Kidney glomerular epithelial cell (primary cell): ENCODE results near the gene MT1G.
A peak's percentile ranks its signal among the peaks of the same experiment; 100 is the strongest.
"Not testable (repeated sequence)": the region's sequence is repeated elsewhere in the genome, so short reads cannot be mapped to it uniquely, and the experiment has no call there.

Experiments
- DNase-seq: peaks from one replicate; lab custom pipeline; 2025; lab: John Stamatoyannopoulos, UW

MT1G gene

DNA sequence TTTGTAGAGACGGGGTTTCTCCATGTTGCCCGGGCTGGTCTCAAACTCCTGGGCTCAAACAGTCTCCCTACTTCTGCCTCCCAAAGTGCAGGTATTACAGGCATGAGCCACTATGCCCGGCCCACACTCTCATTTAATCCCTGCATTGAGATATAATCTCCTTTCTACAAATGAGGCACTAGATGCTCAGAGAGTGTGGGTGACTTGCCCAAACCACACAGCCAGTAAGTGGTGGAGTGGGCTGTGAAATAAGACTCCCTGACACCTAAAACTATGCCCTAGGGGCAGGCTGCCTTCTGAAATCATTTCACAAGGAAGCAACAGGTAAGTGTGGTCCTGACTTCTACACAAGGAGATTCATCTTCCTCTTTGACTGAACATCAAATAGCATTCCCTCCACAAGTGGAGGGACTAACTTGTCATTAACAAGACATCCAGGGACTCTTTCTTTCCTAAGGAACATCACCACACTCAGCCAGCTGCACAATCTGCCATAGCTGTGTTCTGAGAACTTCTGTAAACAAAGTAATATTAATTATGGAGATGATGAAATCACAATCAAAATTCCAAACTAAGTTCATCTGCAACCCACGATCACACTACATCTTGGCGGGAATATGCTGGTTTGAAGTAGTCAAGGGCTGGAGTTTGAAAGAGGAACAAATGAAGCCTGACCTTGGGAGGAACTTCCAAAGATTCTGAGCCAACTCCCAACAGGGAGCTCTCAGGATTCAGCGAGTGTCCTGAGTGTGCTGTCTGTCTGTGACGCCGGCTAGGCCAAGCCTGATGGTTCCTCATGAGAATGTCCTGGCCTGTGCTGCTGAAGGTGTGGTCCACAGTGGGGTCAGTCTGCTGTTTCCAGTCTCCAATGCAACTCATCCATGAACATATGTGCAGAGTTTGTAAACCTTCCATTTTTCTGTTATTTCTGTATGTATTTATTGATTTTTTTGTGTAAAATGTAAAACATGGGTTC lies 2.3 kb downstream of the MT1G start:
- not testable (repeated sequence) for DNase-seq

DNA sequence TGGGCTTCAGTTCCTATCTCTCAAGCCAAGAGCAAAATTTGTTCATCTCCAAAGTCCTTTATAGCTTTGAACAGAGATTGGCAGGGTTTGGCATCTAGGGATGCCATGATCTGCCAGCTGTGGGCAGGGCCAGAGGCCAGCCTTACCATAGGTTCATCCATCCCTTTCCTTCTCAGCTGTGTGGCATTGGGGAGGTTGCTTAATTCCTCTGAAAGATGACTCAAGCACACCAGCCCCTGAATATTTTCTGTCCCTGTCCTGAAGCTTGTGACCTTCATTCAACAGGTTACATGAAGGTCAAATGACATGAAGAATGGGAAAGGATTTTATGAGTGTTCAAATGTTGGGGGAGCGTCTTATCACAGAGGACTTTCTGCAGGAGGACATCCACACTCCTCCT lies 3.4 kb downstream of the MT1G start:
- DNase-seq, result no peak

DNA sequence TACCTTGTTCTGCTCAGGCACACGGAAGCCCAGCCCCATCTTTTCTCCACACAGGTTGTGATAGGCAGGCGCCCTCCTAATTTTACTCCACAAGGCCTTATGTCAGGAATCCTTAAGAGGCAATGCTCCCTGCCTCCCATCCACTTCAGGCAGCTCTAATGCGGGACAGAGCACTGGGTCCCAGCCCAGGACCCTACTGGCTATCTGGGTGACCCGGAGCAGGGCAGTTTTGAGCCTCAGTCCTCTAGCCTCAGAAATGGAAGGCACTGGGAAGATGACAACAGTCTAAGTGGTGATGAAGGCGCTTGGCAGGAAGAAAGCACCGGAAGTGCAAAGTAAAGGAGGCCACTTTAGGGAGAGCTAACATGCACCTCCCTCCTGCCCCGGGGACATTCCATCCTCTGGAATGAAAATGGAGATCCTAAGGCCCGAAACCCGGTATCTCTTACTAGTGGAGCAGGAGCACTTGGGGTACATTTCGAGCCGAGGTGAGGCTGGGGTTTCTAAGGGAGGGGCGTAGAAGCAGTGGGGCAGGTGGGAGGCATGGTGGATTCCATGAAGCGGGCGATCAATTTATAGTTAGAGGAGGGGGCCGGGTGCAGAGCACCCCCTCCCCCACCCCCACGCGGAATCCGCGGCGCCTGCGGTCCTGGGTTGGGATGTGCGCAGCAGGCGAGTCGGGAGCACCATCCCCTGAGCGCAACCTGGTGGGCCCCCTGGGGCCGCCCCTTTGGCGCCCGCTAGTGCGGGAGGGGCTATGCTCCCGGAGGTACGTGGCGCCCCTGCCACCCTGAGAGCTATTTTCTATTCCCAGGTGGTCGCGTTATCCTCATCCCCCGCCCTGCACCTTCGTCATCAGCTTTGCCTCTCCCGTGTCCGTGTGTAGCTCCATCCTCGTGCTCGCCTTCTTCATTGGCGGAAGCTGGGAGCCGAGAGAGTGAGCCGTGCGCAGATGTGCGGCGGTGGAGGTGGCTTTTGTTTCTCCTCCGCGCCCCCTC lies 5.2 kb downstream of the MT1G start:
- DNase-seq, result no peak

DNA sequence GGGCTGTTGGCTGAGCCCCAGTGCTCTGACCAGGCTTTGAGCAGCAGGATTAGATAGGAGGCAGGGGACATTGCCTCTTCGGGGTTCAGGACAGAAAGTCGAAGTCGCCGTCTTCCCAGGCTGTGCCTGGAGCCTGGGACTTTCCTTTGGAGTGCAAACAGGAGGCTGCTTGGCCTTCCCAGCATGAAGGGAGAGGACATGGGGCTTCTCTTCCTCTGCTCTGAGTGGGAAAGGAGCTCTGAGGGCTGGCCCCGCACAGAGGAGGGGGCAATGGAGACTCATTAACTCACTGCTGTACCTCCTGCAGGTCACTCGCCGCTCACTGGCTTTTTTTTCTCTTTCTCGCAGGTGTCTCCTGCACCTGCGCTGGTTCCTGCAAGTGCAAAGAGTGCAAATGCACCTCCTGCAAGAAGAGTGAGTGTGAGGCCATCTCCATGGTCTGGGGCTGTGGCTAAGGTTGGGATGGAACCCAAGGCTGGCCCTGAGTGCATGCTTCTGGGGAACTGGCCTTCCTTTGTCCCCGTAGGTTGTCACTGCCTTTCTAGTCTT lies 9.5 kb downstream of the MT1G start:
- no peak for DNase-seq

DNA sequence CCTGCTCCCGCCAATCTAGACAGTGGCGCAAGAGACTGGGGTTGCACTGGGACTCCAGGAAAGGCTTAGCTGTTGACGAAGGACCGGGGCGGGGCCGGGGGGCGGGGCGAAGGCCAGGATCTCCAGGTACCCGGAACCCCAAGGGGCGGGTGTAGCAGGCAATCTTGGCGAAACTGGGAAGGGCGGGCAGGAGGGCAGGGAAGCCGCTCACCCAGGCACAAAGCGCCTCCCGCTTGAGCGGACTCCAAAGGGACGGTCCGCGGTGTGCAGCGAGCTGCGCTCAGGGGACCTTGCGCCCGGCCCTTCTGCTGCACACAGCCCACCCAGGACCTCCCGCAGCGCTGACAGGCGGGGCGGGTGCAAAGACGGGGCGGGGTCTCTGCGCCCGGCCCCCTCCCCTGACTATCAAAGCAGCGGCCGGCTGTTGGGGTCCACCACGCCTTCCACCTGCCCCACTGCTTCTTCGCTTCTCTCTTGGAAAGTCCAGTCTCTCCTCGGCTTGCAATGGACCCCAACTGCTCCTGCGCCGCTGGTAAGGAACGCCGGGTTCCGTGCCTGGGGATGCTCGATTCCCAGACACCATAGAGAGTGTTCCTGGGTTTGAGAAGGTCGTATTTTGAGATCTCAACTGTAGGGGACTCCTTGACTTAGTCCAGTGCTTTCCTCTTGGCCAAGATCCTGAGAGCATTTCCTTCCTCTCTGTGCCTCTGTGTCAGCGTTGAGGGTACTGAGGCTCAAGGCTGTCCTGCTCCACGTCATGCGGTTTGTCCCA lies 10.1 kb downstream of the MT1G start, which contains the start of gene MT1F:
TSS of gene MT1F (plus strand) at position 405 of the 772 bp plus-strand sequence. CDS start at position 505, 100 bp downstream.
- DNase-seq, result peak; percentile 91

DNA sequence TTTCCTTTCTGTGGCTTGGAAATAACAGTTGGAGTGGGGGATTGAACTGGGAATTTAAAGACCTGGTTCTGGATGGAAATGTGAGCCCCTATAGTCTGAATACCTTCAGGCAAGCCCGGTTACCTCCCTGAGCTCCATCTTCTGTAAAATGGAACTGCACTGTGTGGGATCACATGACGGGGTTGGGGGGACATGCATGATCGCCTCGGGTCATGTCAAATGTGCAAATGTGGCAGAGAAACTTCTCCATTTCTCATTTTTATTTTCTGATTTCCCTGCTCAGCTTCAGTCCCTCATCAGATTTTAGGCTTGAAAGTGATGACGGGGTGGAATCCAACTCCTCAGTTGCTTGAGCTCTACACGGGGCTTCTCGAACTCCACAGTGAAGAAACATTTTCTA lies 14.6 kb downstream of the MT1G start:
- no peak for DNase-seq

DNA sequence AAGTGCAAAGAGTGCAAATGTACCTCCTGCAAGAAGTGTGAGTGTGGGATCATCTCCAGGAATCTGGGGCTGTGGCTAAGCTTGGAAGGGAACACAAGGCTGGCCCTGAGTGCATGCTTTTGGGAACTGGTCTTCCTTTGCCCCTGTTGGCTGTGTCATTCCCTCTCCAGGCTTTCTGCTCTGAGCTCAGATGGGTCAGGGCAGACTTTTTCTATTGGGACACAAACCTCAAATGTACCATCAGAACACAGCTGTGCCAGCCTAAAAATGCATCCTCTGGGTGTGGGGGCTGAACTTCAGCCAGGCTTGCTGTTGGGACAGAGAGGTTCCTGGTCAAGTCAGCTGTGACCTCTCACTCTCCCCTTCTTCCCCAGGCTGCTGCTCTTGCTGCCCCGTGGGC lies 15.3 kb downstream of the MT1G start:
- no peak for DNase-seq

DNA sequence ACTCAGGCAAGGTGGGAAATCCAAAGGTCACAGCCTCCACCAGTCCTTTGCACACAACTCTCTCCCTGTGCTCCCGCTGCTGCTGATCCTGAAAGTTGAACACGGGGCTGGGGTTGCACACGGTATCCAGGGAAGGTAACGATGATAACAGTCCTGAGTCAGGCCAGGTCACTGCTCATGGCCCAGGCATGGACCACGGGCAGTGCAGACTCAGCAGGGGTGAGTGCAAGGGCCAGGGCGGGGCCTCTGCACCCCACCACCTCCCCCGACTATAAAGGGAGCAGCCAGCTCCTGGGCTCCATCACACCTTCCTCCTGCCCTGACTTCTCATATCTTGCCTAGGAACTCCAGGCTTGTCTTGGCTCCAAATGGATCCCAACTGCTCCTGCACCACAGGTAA lies 16.3 kb downstream of the MT1G start, which contains the start of gene MT1B:
TSS of gene MT1B (plus strand) at position 301 of the 400 bp plus-strand sequence. CDS start at position 369, 68 bp downstream.
- DNase-seq, result no peak

DNA sequence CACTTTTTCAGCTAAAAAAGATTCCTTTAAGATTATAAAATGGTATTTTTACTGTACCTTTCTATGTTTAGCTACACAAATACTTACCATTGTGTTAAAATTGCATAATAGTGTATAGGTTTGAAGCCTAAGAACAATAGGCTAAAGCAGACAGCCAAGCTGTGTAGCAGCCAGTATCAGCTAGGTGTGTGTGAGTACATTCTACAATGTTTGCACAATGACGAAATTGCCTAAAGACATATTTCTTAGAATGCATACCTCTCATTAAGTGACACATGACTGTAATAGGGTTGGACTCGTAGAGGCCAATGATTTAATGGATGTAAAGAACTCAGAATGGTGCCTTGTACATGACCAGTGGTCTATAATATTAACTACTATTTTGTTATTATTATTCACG lies 18.0 kb downstream of the MT1G start:
- no peak for DNase-seq

DNA sequence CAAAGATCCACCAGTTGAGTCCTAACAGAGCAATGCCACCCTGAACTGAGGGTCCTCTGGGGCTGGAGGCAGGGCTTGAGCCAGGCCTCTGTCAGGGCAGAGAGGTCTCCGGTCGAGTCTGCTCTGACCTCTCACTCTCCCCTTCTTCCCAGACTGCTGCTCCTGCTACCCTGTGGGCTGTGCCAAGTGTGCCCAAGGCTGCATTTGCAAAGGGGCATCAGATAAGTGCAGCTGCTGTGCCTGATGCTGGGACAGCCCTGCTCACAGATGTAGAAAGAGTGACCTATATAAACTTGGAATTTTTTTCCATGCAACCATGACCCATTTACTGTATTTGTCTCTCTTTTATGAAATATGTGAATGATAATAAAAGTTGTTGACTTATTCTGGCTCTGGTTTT lies 18.6 kb downstream of the MT1G start:
- no peak for DNase-seq

DNA sequence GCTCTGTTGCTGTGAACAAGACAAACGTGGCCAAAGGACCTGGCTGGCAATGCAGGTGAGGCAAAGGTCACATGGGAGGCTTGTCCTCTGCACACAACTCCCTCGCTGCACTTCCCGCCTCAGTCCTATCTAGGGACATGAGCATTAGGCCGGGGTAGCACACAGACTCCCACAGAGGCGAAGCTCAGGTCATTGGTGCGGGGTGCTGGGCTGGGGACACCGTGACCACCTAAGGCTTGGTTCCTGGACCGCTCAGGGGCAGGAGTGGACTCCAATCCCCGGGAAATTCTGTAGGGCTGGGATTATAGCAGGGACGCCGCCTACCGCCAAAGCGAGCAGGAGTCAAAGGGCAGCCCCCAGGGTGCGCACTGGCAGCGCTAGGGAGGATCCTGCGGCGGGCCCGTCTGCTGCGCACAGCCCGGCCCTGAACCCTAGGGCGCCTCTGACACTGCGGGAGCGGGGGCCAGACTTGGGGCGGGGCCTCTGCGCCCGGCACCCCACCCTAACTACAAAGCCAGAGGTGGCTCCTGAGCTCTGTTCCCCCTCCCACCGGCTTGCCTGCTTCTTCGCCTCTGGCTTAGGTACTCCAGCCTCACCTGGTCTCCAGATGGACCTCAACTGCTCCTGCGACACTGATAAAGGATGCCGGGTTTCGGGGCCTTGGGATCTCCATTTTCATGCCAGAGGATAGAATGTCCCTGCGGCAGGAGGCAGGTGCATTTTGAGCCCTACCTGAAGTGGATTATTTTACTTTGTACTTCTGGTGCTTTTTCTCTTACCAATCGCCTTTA lies 20.0 kb downstream of the MT1G start:
- DNase-seq, result no peak

DNA sequence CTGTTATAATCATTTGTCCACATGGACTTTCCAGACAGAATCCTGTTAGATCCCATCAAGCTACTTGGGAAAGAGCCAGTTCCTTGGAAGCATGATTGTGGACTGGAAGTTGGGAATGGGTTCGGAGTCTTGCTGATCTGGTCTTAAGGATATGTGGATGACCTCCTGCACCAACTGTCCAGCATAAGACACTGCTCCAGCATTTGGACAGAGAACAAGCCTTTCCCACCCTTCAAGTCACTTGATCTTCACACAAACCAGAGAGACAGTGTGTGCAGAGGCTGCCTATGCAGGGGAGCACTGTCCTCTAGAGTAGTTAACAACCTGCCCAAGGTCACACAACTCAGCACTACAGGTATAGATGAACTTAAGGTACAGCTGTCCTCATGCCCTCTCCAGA lies 22.0 kb downstream of the MT1G start:
- DNase-seq, result no peak

DNA sequence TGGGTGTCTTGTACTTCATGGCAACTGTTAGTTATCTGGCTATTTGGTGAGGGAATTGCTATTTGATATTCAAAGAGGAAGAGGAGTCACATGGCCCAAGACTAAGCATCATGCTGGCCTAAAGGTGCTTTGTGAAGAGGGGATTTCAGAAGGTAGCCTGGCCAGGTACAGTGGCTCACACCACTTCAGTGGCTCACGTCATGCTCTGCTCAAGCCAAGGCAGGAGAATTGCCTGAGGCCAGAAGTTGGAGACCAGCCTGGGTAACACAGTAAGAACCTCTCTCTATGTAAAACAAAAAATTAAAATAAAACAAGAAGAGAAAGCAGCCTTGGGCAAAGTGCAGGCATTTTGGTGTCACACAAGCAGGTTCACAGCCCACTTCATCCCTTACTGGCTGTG lies 22.6 kb downstream of the MT1G start:
- no peak for DNase-seq

DNA sequence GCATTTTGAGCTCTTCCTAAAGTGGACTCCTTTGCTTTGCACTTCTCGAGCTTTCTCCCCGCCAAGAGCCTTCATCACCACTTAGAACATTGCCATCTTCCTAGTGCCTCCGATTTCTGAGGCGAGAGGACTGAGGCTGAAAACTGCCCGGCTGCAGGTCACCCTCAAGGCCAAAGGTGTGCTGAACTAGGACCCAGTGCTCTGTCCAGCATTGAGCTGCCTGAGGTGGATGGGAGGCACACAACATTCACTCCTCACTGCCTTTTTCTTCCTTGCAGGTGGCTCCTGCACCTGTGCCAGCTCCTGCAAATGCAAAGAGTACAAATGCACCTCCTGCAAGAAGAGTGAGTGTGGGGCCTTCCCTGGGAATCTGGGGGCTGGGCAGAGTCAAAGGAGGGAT lies 24.0 kb downstream of the MT1G start:
- DNase-seq, result no peak

DNA sequence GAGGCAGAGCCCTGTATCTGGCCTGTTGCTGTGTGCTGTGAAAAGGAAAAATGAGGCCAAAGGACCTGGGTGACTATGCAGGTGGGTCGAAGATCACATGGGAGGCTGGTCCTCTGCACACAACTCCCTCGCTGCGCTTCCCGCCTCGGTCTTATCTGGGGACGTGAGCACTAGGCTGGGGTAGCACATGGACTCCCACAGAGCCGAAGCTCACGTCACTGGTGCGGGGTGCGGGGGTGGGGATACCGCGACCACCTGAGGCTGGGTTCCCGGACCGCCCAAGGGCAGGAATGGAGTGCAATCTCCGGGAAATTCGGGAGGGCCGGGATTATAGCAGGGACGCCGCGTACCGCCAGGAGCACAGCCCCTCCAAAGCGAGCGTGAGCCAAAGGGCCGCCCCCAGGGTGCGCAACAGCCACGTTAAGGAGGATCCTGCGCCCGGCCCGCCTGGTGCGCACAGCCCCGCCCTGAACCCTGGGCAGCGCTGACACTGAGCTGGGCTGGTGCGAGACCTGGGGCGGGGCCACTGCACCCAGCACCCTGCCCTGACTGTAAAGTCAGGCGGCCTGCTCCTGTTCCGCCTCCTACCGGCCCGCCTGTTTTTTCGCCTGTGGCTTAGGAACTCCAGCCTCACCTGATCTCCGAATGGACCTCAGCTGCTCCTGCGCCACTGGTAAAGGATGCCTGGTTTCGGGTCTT lies 24.6 kb downstream of the MT1G start:
- DNase-seq, result peak; percentile 53

DNA sequence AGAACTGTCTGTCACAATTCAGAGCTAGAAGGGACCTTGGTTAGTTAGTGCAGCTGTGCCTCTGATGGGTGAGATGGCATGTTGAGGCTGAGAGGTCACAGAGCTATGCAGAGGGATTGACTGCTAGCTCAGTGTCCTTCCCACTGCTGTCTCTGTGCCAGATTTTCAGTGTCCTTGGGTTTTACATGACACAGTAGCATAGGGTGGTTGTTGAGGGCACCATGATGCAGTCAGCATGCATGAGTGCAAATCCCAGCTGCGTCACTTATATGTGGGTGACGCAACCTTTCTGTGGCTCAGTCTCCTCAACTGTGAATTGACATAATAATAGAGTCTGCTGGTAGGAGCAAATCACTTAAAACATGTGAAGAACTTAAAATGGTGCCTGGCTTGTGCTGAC lies 26.7 kb downstream of the MT1G start:
- no peak for DNase-seq

DNA sequence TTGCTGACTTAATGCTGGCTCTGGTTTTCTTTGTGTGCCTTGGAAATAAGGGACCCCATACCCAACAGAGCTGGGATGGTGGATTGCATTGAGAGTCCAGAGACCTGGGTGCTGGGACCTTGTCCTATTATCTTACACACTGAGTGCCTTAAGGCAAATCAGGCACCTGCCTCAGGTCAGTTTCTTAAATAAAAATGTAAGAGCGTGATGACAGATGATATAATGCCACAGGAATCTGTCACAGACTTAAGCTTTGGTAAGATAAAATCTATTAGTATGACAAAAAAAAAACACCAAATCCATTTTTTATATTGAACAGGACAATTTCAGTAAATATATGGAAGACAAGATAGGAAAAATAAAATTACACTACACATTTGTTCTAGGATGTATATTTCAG lies 27.8 kb downstream of the MT1G start:
- no peak for DNase-seq

DNA sequence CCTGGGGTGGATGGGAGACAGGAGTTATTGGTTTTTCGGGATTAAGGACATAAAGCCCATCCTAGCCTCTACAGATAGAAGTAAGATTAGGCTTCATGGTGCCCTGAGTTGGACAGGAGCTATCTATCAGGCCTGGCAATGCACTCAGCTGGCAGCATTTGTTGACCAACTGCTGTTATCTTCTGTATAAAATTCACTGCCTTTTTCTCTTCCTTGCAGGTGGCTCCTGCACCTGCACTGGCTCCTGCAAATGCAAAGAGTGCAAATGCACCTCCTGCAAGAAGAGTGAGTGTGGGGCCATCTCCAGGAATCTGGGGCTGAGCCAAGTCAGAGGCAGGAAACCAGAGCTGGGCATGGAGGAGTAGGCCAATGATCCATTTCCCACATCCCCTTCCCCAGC lies 28.8 kb downstream of the MT1G start:
- no peak for DNase-seq

DNA sequence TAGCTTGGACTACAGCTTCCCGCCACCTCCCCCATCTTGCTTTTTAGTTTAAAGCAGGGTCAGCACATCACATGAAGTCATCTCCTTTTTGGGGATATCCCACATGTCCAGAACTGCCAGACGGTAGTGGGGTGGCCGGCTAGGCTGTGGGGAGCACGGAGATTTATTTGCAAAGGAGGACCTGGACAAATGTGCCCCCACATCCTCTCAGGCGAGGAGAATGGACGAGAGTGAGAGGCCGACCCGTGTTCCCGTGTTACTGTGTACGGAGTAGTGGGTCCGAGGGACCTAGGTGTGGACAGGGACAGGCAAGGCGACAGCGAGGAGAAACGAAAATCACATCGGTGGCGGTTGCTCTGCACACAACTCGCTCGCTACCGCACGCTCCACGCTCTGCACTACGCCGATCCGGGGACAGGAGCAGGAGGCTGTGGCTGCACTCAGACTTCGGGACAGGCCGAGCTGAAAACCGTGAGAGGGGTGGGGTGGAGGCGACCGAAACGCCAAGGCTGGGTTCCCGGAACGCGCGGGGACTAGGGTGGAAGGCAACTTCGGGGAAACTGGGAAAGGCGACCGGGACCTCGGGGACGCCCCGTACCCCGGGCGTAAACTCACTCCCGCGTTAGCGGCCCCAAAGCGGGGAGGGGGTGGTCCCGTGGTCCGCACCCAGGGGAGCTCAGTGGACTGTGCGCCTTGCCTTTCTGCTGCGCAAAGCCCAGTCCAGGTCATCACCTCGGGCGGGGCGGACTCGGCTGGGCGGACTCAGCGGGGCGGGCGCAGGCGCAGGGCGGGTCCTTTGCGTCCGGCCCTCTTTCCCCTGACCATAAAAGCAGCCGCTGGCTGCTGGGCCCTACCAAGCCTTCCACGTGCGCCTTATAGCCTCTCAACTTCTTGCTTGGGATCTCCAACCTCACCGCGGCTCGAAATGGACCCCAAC lies 29.8 kb downstream of the MT1G start, which contains the start of gene MT1A:
TSS of gene MT1A (plus strand) at position 853 of the 937 bp plus-strand sequence. CDS start at position 926, 73 bp downstream.
- DNase-seq, result no peak
